Esophagus muscularis mucosa (tissue), 3 donors: ENCODE measurements around the gene GGTLC2.

Experiments used
- CTCF ChIP-seq, 3 experiments: fragments of 200-600 bp in 2 of 3; fragments of 450-650 bp in 1 of 3; sonication (generic) in 2 of 3; IDR thresholded peaks; one replicate each; pipeline ENCODE4 v1.5.1; 2017 to 2019; ENCODE audit warnings: antibody characterized with exemption in 3 of 3, mild to moderate bottlenecking in 2 of 3, moderate library complexity in 1 of 3
- POLR2A ChIP-seq: fragments of 450-650 bp; IDR thresholded peaks from one replicate; pipeline ENCODE4 v1.6.1; 2017; ENCODE audit warnings: antibody characterized with exemption, moderate library complexity, mild to moderate bottlenecking, low read depth

GRCh38 chr22:22673099-22673498 lies 28.7 kb downstream of the GGTLC2 start:
- no peak for TF ChIP-seq CTCF (IDR thresholded peaks at IDR 0.05)
- TF ChIP-seq POLR2A = no peak
